GM19397 (cell line): ENCODE measurements around the gene SLC12A8.

ENCODE experiments used
- ATAC-seq: cut with Tn5 transposase; IDR thresholded peaks from one replicate; pipeline ENCODE4 v1.9.1; 2021; ENCODE audit warnings: mild to moderate bottlenecking, moderate library complexity; ENCODE audit not compliant: unreplicated experiment

SLC12A8 gene

DNA sequence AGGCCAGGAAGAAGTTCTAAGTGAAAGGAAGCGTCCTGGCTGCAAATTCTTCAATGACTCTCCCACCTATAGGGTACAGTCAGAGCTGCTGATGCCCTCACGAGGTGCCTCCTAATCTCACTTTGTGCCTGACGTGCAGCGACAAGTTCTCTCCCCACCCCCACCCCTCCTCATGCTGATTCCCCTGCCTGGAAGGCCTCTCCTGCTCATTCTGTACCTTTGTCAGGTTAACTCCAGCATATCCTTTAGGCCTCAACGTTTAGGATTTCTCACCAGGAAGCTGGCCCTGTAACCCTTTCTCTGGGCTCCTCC lies 25.0 kb downstream of the SLC12A8 start:
- ATAC-seq, result no peak

DNA sequence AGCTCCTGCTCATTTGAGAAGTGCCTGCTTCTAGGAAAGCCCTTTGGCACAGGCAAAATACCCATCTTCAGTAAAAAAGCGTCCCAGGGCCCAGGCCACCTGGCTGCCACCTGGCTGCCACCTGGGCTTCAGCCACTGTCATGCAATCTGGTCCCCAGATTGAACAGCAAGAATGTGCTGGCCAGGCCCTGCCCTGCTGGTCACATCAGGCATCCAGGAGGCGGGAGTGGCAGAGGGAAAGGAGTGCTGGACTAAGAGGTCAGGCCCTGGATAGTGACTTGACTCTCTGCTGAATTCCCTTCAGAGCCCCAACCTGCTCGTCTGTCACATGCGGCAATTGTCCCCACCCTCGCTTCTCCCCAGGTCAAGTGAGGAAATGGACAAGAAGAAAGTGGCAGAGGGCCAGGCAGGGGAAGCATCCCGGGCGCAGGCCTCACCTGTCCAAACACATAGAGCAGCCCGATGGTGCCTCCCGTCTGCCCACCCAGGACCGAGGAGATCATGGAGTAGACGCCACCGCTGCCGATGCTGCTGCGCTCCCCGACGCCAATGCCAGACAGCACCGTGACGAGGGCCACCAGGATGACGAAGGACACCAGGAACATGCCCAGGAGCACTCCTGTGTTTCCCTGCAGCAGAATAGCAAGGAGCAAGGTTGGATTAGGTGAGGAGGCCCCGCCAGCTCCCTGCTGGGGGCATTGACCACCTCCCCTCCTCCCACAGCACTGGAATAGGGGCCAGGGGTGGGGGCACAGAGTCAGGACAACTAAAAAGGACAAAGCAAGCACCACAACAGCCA lies 25.5 kb downstream of the SLC12A8 start:
- no peak for ATAC-seq

- no peak for ATAC-seq
Measured at GRCh38 chr3:125186261-125186787, 26.2 kb downstream of the SLC12A8 start.

GRCh38 chr3:125185805-125186204 lies 26.7 kb downstream of the SLC12A8 start:
- ATAC-seq, result no peak

DNA sequence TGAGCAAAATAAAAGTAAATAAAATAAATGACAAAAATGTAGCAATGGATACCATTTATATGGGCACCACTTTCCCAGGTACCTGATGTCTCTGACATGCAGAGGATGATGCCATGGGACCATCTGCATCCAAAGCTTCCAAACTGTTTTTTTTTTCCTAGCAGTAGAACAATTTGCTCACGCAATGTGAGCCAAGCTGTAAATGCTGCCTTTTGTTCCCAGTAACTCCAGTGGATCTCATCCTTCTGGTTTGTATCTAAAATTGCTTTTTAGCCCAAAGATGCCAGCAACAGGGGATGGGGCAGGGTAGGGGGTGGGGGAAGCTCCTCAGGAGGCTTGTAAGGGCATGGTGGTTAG lies 32.7 kb downstream of the SLC12A8 start:
- ATAC-seq, result no peak

DNA sequence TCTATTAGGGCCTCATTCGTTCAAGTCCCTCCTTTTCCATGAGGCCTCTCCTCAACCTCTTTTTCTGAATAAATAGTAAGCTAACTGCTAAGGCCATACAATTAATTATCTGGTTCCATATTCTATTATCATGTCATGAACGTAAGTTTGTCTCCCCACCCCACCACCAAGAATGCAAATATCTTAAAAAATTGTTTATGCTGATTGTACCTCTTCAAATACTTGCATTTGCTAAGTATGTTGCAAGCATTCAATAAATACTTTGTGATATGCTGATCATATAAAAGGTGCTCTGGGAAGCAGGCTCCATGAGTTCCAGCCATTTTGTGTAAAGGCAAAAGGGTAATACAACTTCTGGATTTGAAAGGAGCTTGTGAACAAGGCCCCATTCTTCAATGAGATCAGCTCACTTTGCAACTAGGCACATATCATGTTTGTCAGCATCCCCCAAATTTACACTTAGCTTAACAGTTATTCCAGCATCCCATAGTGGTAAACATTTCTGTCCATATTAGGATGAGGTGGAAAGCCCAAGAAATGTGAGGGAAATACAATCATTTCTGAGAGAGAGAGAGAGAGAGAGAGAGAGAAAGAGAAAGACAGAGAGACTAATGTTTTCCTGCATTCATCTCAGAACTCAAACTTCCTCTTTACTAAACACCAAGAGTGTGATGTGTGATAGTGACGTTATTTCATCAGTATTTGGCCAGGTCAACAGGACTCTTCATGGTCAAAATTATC lies 33.2 kb downstream of the SLC12A8 start:
- ATAC-seq, result no peak

GRCh38 chr3:125177746-125178145 lies 34.8 kb downstream of the SLC12A8 start:
- ATAC-seq, result no peak

- ATAC-seq, result no peak
Measured at GRCh38 chr3:125175295-125176078, 37.1 kb downstream of the SLC12A8 start.

DNA sequence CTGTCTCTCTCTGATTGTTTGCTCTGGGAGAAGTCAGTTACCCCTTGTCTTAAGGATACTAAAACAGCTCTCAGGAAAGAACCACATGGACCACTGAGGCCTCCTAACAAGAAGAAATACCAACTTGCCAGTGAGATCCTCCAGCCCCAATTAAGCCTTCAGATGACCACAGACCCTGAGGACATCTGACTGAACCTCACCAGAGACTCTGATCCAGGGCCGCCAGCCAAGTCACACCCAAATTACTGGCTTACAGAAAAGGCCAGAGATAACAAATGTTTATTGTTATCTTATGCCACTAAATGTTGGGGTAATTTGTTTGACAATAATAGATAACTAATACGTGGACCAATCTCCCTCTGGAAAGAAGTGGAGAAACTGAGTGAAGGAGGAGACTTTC lies 40.2 kb downstream of the SLC12A8 start:
- ATAC-seq, result no peak

- ATAC-seq, result no peak
Measured at GRCh38 chr3:125168711-125169393, 43.7 kb downstream of the SLC12A8 start.

DNA sequence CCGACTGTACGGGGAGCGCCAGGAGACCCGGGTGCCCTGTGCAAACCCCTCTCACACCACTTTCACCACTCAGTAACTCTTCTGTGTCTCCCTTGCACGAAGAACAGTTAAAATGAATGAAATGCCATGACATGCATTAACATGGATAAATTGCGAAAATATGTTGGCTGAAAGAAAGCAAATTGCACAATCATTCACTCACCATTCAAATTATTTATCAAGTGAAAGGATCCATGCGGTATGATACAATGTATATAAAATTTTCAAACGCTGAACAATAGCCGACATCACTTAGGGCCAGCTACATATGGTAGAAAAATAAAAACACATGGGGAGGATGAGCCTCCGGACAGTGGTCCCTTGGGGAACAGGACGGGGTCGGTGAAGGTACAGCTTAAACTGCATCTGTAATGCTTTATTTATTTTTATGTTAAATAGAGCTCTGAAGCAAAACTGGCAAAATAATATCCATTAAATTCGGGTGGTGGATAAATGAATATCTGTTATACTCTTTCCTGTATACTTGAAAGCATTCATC lies 45.9 kb downstream of the SLC12A8 start:
- ATAC-seq, result no peak

- no peak for ATAC-seq
Measured at GRCh38 chr3:125165948-125166553, 46.5 kb downstream of the SLC12A8 start.

GRCh38 chr3:125165189-125165947 lies 47.2 kb downstream of the SLC12A8 start:
- no peak for ATAC-seq

DNA sequence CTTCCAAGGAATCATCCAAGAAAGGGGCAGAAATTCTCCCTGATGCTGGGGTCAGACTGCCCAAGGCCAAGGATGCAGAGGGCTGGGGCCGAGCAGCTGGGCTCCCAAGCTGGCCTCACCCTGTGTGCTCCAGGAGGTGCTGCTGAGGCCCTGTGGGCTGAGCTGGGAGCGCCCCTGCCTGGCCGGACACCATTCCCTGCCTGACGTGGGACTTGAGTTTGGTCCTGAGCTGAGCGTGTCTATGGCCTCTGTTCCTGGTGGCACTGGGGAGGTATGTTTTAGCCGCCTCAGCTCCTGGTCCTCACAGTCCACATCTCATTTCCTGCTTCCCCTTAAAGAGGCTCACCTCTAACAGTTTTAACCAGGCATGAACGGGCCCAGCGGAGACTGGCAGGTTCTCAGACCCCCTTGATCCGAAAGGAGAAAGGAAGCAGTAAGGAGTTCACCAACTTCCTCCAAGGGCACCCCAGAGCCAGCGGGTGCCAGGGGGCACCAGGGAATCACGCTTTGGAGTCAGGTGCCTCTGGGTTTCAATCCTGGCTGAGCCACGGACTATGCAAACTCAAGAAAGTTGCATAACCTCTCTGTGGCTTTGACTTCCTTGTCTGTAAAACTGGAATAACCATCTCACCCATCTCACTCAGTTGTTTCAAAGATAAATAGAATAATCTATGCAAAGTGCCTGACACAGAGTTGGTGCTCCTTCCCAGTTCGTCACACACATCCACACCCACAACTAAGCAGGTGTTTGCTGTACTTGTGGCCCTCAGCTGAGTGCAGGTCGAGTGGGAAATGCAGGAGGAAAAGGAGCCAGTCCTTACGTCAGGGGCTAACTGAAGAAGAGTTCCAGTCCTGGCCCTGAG lies 48.6 kb downstream of the SLC12A8 start:
- ATAC-seq, result peak; percentile 65

DNA sequence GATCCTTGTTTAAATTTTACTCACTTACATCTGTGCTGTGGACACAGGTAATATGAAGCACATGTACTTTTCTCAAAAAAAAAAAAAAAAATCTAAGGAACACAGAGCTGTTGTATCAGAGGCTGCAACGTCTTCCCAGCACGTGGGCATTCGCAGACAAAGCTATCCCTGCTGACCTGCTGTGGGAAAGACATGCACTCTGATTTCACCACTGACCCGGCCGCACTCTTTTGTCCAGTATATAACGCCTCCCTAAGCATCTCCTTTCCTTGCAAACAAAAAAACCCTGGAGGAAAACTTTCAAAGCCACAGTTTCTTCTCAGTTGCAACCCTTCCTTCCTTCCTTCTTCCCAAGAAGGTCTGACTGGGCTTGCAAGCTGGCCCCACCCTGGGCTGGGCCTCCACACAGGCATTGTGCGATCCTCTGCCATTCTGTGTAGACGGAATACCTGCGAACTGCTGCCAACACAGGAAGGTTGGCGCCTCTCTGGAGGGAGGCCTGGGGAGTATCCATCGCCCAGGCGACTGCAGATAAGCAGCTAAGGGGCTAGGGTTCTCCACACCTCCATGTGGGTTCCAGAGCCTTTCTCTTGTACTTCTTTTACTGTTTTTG lies 50.8 kb downstream of the SLC12A8 start:
- ATAC-seq, result no peak

DNA sequence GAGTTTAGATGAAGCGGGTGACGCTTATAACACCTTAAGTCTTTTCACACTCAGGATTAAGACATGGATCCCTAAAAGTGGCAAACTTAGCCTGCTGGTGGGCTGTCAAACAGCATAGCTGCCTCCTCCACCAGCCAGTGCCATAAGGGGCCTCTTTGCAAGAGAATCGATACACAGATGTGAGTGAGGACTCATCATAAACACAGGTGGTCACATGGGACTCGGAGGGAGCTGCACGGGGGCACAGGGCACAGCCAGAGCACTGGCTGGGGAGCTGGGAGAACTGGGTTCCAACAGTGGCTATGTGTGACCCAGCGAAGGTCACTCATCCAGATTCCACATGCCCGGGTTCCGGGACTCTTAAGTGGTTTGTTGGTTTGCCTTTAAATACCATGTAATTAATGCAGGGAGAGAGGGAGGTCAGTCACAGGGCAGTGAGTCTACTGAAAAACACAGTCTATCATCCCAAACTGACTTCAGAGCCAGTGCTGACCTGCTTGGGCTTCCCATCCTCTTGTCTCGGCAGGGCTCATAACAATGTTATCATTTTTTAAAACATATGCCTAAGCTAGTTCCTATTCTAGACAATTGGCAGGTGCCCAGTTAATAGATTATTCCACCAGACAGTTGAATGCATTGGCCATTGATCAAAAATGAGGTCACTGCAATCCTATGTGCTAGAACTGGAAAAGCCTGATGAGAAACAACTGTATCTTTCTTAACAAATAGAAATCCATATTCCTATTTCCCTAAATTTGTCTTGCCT lies 51.8 kb downstream of the SLC12A8 start:
- ATAC-seq, result no peak

DNA sequence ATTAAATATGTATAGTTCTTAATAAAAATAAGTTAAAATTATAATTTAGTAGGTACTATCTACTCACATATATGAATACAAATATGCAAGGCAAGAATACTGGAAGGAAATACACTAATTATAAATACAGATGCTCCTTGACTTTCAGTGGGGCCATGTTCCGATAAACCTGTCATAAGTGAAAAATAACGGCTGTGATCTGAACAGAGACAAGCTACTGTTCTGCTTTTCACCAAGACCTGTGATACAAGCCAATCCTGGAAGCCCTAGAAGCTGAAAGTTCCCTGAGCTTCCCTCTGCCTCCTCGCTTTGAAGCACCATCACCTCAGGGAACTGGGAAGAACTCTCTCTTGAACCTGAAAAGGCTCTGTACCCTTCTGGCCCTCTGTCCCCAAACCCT lies 55.4 kb downstream of the SLC12A8 start:
- no peak for ATAC-seq
